Esophagus mucosa (tissue), 1 donor: ENCODE results near the gene PTPRT. TPM values are rescaled to one million over a fixed set of nuclear protein-coding genes. Genes with fewer than 3 reads are reported as not detected.
"Not testable (repeated sequence)": the region's sequence is repeated elsewhere in the genome, so short reads cannot be mapped to it uniquely, and the experiment has no call there.

ENCODE experiments used
- ATAC-seq: fragments of 200-7000 bp; cut with Tn5 transposase; one replicate; pipeline ENCODE4 v1.9.1; 2020
- total RNA-seq: library from RNA; stranded (reverse); gene quantifications from one replicate; pipeline ENCODE4 v1.2.4, GENCODE V29; 2023
- donor health status: DM: yes; HTN: yes; CAD: no.

Gene PTPRT
- total RNA-seq, 1 donor from 2014 or later = 0.08 TPM

- no peak for ATAC-seq
Observed at GRCh38 chr20:42267793-42268384, 921.8 kb downstream of the PTPRT start.

DNA sequence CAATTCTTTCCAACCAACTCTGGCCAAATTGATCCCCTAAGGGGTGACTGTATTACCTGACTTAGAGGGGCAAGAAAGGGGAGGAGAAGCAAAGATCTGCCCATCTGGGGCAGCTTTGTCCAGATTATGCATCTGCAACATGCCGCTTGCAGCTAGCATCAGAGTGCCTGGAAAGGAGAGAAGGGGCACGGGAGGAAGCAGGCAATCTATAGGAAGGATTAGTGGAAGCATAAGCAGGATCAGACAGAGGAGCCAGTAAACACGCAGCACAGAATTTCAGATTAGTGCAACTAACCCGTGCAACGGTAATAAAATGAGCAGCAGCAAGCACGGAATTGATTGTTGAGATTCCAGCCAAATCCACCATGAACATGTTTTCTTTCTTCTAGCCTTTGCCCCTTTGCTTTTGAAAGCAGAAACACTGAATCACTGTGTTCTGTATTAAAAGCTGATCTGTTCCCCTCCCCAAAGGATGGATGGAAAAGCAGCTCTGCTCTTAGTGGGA, 927.9 kb downstream of the PTPRT start:
- ATAC-seq = no peak

- no peak for ATAC-seq
Observed at GRCh38 chr20:42260184-42260583, 929.5 kb downstream of the PTPRT start.

DNA sequence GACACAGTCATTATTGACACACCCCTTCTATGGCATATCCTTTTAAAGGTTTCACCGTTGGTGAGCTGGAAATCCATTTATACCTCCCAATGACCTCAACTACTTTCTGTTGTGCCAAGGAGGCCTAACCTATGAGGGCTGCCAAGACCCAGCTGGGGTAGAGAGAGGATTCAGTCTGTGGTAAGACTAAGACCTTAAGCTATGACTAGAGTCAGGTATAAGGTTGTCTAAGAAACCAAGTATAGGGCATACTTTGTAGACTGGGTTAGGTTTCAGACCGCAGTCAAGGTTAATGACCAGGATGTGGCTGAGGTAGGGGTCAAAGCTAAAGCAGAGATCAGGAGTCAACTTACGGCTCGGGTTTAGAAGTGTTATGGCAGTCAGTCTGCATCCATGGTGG, 930.3 kb downstream of the PTPRT start:
- ATAC-seq = no peak

DNA sequence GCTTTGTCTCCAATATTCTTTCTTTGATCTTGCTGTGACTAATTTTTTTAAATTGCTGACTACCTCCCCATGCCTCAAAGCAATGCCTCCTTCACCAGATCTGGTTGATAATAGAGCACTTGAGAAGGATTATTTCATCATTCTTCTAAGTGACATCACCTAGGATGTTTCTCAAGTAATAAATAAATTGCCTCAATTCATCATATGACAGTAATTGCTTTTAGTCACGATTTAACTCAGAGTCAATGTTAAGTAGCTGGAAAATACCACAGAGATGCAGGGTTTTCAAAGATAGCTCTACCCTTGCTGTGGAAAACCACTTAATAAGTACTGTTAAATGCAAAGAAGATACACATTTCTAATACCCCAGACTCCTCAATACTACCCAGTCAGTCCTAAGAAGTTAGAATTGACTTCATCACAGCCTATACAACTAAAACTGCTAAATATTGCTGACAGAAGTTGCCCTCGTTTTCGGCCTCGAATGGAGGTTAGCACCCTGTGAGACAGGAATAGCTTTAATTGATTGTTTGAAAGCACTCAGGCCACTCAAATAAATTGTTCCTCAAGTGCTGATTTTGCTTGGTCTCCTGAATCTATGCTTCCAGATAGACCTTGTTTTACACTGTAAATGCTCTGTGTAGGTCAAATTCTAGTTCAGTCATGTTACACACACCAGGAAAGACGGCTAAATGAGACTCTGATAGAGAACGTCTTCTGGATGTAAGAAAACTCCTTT, 931.0 kb downstream of the PTPRT start:
- ATAC-seq = no peak

- no peak for ATAC-seq
Observed at GRCh38 chr20:42255821-42256220, 933.9 kb downstream of the PTPRT start.

GRCh38 chr20:42254673-42255072, 935.0 kb downstream of the PTPRT start:
- ATAC-seq = no peak

DNA sequence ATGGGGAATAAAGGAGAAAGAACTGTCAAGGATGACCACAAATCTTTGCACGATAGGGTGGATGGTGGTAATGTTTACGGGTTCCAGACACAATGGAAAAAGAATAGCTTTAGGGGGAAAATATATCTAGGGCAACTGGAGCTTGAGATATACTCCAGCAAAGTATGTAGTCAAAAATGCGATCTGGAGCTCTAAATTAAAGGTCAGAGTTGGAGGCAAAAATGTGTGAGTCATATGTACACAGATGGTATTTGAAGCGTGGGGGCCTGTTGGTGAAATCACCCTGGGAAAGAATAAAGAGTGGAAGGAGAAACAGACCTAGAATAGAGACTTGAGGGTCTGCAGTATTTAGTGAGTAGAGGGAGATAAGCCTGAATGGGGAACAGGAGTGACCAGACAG, 937.6 kb downstream of the PTPRT start:
- ATAC-seq = no peak

DNA sequence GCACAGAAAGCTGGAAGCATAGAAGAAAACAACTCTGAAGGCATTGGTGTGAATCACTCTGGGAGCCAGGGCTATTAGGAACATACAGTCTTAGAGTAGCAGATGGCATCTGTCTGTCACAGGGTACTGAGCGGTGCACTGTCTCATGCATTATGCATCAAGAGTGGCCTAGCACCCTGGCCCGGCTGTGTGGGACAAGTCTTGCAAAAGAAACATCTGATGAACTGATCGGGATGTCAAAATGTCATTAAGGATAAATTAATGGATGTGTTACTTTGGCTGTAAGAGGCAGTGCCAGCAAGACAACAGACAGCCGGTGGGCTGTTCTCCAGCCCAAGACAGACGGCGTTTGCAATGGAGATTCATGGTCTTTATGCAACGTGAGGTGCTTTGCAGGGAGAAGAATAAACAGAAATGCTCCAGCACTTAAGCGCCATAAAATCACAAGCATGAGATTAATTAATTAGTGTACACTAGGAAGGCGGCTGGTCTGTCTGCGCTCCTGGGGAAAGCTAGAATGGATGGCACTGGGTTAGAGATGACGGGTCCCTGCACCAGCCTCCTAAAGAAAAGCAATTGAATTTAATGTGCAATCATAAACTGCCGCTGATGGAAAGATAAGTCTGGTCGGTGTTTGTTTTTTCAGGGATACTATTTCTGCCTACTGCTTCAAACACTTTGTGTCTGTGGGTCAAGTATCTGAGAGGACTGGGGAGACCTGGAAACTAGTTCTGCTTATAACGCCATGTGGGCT, 970.9 kb downstream of the PTPRT start:
- ATAC-seq = no peak

GRCh38 chr20:42214074-42214473, 975.6 kb downstream of the PTPRT start:
- no peak for ATAC-seq

DNA sequence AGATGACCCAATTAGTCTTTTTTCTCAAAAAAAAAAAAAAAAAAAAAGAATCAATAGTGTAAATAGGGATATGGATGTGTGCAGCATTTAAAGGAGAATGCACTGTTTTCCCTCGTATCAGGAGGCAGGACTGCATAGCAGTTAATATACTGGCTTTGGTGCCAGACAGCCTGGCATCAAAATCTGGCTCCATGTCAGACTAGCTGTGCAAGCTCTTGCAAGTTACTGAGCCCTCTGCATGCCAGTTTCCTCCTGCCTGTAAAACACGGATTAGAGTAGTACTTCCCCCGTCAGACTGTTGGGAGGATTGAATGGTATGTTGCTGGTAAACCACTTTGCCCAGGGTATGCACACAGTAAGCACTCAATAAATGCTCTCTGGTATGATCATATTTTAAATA, 977.3 kb downstream of the PTPRT start:
- peak; percentile 11 for ATAC-seq

DNA sequence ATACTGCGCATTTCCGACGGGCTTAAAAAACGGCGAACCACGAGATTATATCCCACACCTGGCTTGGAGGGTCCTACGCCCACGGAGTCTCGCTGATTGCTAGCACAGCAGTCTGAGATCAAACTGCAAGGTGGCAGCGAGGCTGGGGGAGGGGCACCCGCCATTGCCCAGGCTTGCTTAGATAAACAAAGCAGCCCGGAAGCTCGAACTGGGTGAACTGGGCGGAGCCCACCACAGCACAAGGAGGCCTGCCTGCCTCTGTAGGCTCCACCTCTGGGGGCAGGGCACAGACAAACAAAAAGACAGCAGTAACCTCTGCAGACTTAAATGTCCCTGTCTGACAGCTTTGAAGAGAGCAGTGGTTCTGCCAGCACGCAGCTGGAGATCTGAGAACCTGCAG, 983.1 kb downstream of the PTPRT start:
- not testable (repeated sequence) for ATAC-seq

DNA sequence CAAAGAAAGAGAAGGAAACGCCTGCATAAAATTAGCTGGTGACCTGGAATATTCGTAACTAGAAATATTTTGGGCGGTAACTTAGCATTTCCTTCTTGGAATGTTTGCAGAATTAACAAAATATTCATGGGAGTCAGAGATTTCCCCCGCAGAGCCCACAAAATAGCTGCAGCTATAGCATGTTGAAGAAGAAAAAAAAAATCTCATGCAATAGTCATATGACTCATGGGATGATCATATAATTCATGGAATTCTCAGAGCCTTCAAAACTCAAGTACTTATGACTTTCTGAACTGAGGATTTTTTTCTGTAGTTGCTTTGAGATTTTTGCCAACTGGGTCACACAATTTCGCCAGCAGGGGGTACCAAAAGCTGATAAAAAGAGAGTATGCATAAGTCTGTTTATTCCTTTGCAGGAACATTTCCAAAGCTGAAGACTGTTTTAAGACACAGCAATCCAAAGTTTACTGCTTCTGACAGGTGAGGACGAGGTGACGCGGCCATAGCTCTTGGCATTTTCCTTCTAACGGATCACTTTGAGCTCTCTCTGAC, 985.5 kb downstream of the PTPRT start:
- ATAC-seq = no peak

- ATAC-seq = no peak
Observed at GRCh38 chr20:42197599-42197998, 992.1 kb downstream of the PTPRT start.

GRCh38 chr20:42193119-42193518, 996.6 kb downstream of the PTPRT start:
- ATAC-seq = no peak

DNA sequence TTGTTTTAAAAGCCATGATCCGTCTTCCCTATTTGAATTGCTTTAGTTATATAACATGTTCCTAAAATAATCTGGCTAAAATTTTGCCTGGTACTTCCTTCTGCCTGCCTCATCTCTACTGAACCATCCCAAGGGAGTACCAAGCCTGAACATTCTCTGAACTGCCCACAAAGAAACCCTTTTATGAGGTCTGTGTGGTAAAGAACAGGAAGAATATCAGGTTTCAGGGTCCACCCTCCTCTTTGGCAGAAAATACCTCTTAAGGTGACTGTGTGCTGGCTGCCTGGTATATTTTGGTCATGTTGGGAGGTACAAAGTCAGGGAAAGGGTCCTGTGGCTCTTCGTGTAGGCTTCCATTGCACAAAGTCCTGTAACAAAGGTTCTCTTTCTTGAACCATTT, 997.4 kb downstream of the PTPRT start:
- ATAC-seq = no peak

- ATAC-seq = peak; percentile 96
Observed at GRCh38 chr20:42191140-42191860, 998.4 kb downstream of the PTPRT start.

- ATAC-seq = no peak
Observed at GRCh38 chr20:42190084-42190483, 999.6 kb downstream of the PTPRT start.

GRCh38 chr20:42186337-42186736, 1003.4 kb downstream of the PTPRT start:
- ATAC-seq = no peak

GRCh38 chr20:42183147-42183546, 1006.6 kb downstream of the PTPRT start:
- no peak for ATAC-seq

- no peak for ATAC-seq
Observed at GRCh38 chr20:42181064-42181463, 1008.6 kb downstream of the PTPRT start.

DNA sequence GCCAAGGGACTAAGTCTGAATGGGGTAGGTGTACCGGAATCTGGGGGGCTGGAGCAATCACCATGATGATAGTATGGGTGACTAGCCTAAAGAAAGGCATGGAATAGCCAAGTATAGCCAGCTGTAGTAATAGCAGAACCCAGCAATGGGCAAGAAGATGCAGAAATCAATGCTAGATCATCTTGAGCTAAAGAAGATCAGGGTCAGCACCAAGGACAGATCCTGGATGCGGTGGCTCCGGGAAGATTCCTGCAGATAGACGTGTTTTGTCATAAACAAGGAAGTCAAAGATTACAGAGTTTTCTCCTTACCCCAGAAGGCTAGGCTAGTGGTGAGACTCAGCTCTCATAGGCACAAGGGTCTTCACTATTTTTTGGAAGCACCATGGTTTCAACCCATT, 1009.9 kb downstream of the PTPRT start:
- no peak for ATAC-seq

DNA sequence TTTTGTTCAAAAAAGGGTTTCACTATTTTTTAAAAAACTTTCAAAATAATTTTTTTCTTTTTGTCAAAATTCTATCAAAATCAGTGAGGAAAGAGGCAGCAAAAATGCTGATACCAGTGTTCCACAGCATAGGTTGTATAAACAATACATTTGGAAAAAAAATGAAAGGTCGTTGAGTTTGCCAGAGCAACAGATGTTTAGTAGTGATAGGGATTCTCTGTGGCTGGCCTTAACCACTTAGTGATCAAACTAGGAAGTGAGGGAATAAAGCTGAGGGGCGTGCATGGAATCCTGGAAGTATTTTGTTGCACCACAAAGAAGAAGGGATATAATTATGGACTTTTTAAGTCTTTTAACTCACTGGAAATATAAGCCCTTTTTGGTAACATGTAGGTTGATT, 1016.3 kb downstream of the PTPRT start:
- ATAC-seq = no peak
